GM19395 (cell line): ENCODE measurements around the gene TMEM221.
A peak's percentile ranks its signal among the peaks of the same experiment; 100 is the strongest.

Experiments used
- ATAC-seq: cut with Tn5 transposase; IDR thresholded peaks from one replicate; pipeline ENCODE4 v1.9.1; 2021; ENCODE audit warnings: mild to moderate bottlenecking, moderate library complexity; ENCODE audit not compliant: unreplicated experiment

TMEM221 gene

DNA sequence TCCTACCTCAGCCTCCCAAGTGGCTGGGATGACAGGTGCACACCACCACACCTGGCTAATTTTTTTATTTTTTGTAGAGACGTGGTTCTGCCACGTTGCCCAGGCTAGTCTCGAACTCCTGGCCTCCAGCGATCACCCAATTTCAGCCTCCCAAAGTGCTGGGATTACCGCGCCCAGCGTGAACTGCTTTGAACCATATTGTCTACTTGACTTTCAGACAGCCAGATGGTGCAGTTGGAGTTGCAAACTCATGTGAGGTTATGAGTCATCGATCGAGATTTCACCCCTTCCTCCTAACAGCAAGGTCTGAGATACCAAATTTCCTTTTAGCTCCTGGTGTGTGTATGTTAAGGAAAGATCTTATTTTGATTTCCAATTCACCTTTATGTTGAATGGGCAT lies 24.6 kb upstream of the TMEM221 start:
- ATAC-seq, result no peak

DNA sequence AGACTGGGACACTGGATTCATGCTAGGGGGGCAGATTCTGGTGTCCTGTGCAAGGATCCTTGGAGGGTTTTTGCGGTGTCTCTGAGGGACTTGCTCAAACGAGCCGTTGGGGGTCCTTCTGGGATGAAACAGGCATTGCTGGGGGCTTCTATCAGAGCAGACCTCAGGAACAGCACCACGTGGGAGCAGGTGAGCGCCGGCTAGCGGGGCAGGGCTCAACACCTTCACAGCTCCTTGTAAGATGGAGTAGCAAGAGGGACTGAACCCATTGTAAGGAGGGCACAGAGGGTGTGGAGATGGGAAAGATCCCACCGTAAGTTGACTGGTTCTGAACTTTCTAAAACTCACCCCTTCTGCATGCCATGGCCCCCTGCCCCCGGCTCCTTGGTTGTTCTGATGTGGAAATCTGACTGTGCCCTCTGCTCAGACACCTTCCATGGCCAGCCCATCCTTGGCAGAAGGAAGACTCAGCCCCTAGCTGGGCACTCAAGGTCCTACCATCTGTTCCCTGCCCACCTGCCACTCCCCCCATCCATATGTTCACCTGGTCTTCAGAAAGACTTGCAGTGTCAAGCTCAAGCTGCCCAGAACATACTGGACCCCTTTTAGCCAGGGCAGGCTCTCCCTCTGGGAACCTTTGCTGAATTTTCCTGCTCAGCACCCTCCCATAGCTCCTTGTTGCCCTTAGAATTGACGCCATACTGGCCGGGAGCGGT lies 23.1 kb upstream of the TMEM221 start:
- ATAC-seq, result no peak

DNA sequence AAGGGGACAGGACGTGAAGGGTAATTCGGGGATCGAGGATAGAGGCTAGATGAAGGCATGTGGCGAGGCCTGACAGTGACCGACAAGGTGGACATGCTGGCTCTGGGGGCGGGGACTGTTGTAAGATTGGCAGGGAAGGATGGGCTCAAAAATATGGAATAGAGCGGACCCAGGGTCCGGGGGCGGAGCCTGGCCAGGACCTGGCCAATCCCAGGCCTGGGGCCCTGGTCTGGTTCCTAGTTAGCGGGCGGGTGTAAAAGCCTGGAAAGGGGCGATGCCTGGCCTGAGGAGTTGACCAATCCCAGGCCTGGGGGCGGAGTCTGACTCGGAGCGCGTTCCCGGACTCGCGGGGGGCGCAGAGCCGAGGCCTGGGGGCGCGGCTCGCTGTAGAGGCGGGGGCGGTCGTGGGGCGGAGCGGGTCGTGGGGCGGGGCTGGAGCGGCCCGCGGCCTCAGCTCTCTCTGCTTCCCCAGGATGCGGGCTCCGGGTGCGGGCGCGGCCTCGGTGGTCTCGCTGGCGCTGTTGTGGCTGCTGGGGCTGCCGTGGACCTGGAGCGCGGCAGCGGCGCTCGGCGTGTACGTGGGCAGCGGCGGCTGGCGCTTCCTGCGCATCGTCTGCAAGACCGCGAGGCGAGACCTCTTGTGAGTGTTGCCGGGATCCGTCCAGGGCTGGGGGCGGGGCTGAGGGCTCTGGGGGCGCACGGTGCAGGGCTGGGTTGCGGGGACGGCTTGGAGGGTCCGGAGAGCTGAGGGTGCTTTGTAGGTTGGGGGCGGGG lies 21.8 kb upstream of the TMEM221 start, which contains the start of gene SLC27A1:
TSS of gene SLC27A1 (plus strand) at position 457 of the 774 bp plus-strand sequence. CDS start at position 474, 17 bp downstream.
- peak; percentile 81 for ATAC-seq

GRCh38 chr19:17469481-17470067 lies 21.1 kb upstream of the TMEM221 start:
- ATAC-seq, result peak; percentile 65

GRCh38 chr19:17469092-17469480 lies 20.6 kb upstream of the TMEM221 start:
- ATAC-seq, result no peak

GRCh38 chr19:17468302-17469091 lies 20.0 kb upstream of the TMEM221 start:
- ATAC-seq, result no peak

DNA sequence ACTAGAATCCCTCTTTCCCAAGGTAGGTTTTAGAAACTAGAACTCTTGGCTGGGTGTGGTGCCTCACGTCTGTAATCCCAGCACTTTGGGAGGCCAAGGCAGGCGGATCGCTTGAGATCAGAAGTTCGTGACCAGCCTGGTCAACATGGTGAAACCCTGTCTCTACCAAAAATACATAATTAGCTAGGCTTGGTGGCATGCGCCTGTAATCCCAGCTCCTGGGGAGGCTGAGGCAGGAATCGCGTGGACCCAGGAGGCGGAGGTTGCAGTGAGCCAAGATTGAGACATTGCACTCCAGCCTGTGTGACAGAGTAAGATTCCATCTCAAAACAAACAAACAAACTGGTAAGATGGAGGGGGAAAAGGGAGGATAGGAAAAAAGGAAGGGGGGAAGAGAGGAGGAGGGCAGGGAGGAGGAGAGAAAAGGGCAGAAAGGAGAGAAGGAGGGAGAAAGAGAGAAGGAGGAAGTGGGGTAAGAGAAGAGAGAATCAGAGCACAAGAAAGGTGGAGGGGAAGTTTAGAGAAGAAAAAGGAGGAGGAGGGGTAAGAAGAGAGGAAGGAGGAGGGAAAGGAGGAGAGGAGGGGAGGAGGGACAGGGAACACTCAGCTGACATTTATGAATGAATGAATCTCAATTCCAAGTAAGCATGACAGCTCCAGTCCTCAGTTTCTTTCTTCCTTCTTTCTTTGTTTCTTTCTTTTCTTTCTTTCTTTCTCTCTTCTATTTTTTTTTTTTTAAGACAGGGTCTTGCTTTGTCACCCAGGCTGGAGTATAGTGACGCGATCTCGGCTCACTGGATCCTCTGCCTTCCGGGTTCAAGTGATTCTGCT lies 19.2 kb upstream of the TMEM221 start:
- ATAC-seq, result no peak

GRCh38 chr19:17466487-17466850 lies 18.0 kb upstream of the TMEM221 start:
- ATAC-seq, result no peak

GRCh38 chr19:17460372-17461230 lies 12.1 kb upstream of the TMEM221 start, which contains the start of gene NXNL1:
Gene NXNL1 (minus strand): TSS chr19:17460926. CDS start chr19:17460869, 57 bp downstream.
- ATAC-seq, result no peak

DNA sequence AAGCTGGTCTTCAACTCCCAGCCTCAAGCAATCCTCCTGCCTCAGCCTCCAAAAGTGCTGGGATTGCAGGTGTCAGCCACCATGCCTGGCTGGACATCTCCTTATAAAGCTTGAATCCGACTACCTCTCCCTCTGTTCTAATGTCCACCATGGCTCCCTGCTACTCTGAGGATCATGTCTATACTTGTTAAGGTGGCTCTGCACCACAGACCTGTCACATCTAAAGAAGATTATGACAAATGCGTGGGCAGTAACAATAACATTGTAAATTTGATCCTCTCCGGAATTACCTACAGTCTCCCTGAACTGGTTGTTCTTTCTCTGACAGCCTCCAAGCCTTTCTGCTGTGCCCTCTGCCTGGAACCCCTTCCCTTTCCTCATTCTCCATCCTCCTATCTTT lies 10.5 kb upstream of the TMEM221 start:
- no peak for ATAC-seq

DNA sequence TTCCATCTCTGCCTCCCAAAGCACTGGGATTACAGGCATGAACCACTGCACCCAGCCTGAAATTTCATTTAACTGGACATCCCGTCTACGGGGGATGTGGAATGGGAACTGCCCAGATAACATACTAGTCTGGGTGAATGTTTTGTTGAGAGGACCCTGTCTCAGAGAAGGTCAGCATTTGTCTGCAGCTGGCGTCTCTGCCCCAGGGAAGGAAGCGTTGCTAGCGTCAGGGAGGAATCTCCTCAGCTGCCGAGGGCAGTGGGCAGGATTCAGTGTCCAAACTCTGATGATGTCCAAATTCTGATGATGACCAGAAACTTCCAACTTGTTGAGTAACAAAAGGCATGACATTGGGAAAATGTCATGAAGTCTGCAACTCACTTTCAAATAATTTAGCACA lies 9.1 kb upstream of the TMEM221 start:
- ATAC-seq, result no peak

DNA sequence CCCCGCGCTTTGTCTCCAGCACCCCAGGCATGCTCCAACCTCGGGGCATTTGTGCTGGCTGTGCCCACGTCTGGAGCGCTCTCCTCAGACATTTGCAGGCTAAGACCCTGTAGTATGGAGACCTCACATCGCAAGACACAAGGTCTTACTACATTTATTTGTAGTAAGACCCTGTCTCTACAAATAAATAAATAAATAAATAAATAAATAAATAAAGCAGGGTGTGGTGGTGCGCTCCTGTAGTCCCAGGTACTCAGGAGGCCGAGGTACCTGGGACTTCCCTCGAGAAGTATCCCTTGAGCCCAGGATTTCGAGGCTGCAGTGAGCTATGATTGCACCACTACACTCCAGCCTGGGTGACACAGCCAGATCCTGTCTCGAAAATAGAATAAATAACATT lies 7.7 kb upstream of the TMEM221 start:
- no peak for ATAC-seq

DNA sequence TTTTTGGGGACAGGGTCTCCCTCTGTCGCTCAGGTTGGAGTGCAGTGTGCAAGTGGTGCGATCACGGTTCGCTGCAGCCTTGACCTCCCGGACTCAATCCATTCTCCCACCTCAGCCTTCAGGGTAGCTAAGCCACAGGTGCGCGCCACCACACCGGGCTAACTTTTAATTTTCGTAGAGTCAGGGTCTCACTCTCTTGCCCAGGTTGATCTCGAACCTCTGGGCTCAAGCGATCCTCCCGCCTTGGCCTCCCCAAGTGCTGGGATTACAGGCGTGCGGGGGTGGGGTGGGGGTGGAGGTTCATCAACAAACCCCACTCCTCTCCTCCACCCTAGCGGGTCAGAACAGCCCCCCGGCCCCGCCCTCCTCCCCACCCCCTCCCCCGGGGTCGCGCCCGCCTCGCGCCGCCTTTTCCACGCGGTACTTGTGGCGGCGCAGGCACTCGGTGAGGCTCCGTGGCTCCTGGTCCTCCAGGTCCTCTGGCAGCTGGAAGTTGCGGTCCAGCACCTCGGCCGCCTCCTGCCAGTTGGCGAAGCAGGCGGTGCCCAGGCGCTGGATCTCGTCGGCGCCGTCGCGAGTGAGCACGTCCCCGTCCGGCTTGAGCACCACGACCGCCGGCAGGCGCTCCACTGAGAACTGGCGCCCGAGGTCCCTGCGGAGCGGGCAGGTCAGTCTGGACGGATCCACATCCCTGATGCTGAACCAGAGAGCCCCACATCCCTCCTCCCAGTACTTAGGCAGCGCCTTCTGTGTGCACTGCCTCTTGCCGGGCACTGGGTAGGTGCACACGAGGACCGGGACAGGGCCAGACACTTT lies 7.0 kb upstream of the TMEM221 start:
- ATAC-seq, result no peak

- no peak for ATAC-seq
Measured at GRCh38 chr19:17454576-17455071, 6.2 kb upstream of the TMEM221 start.

DNA sequence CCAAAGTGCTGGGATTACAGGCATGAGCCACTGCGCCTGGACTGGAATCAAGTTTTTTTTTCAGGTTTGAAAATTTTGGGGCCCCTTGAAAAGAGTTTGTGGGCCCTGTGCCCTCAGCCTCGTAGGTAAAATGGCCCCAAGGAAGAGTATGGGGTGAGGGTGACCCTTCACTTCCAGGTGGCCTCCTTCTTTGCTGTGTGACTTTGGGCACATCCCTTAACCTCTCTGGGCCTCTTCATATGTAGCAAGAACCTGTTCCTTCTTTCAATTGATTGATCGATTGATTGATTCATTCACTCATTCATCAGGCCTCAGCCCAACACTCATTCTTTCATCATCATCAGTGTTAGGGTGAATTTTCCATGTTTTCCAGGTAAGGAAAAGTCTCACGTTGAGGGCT lies 3.4 kb upstream of the TMEM221 start:
- ATAC-seq, result no peak

DNA sequence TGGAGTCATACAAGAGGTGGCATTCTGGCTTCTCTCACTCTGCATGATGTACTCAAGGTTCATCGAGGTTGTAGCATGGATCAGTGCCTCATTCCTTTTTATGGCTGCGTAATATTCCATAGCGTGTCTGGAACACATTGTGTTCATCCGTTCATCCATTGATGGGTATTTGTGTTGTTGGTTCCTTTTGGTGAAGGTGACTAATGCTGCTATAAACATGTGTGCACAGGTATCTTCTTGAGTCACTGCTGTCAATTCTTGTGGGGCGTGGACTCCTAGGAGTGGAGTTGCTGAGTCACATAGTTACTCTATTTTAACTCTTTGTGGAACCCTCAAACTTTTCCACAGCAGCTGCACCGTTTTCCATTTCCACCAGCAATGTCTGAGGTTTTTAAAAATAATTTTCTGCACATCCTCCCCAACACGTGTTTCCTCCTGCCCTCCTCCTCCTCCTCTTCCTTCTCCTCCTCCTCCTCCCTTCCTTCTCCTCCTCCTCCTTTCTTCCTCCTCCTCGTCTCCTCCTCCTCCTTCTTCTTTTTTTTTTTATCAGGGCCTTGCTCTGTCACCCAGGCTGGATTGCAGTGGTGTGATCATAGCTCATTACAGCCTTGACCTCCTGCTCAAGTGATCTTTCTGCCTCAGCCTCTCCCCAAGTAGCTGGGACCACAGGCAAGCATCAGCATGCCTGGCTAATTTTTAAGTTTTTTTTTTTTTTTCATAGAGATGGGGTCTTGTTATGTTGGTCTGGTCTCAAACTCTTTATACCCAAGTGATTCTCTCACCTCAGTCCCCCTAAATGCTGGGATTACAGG lies 2.0 kb upstream of the TMEM221 start:
- no peak for ATAC-seq

DNA sequence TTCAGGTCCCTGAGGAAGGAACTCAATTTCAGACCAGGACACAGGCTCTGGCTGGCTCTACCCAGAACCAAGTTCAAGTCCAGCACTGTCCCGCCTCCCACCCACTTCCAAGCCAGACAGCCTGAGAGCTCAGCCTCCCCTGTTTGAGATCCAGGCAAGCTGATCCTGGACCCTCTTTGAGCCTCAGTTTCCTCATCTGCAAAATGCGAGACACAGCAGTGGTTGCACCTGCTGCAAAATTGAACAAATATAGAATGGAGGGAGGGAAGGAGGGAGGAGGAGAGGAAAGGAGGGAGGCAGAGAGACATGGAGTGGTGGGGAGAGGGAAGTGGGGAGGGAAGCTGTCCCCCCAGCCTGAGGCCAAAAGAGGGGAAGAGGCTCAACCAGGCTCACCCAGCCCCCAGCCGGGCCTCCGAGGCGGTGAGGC lies 751 bp downstream of the TMEM221 start:
- no peak for ATAC-seq
